ENCODE measurements around the gene PPP2R2C.

PPP2R2C gene

GRCh38 chr4:6273661-6273990 is 198.8 kb downstream of the PPP2R2C start:
- TF ChIP-seq, protein P1, sequence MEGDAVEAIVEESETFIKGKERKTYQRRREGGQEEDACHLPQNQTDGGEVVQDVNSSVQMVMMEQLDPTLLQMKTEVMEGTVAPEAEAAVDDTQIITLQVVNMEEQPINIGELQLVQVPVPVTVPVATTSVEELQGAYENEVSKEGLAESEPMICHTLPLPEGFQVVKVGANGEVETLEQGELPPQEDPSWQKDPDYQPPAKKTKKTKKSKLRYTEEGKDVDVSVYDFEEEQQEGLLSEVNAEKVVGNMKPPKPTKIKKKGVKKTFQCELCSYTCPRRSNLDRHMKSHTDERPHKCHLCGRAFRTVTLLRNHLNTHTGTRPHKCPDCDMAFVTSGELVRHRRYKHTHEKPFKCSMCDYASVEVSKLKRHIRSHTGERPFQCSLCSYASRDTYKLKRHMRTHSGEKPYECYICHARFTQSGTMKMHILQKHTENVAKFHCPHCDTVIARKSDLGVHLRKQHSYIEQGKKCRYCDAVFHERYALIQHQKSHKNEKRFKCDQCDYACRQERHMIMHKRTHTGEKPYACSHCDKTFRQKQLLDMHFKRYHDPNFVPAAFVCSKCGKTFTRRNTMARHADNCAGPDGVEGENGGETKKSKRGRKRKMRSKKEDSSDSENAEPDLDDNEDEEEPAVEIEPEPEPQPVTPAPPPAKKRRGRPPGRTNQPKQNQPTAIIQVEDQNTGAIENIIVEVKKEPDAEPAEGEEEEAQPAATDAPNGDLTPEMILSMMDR (IDR thresholded peaks at IDR 0.05; ENCODE audit: insufficient read depth, missing control alignments) = no peak
- DNase-seq (ENCODE audit: insufficient read length, low spot score) (no peak), FAIRE-seq (no peak)

DNA sequence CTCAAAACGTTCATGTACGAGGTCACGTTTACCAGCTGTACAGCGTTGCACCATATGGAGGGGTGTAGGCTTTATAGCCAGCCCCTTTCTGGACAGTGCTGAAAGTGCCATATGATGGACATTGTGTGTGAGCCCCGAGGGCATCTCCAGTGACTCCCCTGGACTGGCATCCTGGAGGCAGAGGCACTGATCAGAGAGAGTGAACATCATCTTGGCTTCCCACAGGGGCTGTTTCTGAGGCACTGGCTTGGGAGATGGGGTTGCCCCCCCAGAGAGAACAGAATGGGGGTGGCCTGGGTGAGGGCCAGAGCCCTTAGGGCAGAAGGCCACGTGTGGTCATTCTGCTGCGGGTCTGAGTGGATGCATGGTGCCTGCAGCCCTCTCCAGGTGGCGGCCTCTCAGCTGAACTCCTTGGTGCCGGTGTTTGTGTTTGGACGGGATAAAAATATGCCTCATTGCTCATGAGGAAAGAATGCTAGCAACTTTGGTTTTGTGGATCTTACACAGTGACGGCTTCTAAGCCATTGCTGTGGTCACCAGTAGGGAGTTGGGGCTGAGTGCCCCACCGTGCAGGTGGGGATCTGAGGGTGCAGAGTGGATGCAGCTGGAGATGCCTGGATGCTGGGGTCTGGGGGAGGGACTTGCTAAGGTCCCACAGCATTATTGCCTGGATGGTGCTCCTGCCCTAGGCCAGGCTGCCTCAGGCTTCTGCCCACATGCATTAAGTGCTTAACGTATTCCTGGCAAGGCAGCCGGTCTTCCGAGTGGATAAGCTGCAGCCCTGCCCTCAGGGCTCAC is 199.4 kb downstream of the PPP2R2C start:
- FAIRE-seq = no peak
- TF ChIP-seq, protein P1 (IDR thresholded peaks at IDR 0.05; ENCODE audit: insufficient read depth, missing control alignments) = no peak
- DNase-seq (ENCODE audit: insufficient read length, low spot score) = no peak

- DNase-seq (ENCODE audit: insufficient read length, low spot score) (no peak), FAIRE-seq (no peak)
- TF ChIP-seq, protein P1 (IDR thresholded peaks at IDR 0.05; ENCODE audit: insufficient read depth, missing control alignments) = no peak
Measured at GRCh38 chr4:6271701-6272465, 200.5 kb downstream of the PPP2R2C start.

- TF ChIP-seq, protein P1 (IDR thresholded peaks at IDR 0.05; ENCODE audit: insufficient read depth, missing control alignments) = no peak
- FAIRE-seq (no peak), DNase-seq (ENCODE audit: insufficient read length, low spot score) (no peak)
Measured at GRCh38 chr4:6271206-6271605, 201.2 kb downstream of the PPP2R2C start.

DNA sequence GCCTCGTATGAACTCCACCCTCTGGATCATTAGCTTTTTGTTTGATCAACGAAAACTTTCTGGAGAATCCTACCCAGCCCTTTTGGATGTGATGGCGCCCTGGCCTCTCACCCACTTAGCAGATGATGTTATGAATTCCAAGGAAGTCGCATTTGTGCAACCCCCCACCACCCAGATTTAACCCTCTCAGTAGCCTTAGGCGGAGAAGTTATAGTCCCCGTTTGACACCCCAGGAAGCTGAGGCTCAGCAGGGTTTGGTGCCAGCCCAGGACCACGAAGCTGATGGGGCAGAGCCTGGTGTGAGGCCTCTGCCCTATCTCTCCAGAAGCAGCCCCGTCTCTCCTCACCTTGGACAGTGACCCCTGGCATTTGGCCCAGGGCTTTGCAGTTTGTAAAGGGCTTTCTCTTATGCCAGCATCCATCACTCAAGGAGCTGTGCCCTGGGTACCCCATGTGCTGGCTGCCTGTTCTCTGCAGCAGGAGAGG is 201.7 kb downstream of the PPP2R2C start:
- FAIRE-seq (no peak), DNase-seq (ENCODE audit: insufficient read length, low spot score) (no peak)
- TF ChIP-seq, protein P1 (IDR thresholded peaks at IDR 0.05; ENCODE audit: insufficient read depth, missing control alignments) = no peak

Data from D721Med (cell line).